CD8-positive, alpha-beta memory T cell (primary cell): ENCODE data around the gene OR52K2. TPM values are rescaled to one million over a fixed set of nuclear protein-coding genes. Genes with fewer than 3 reads are reported as not detected.
A peak's percentile ranks its signal among the peaks of the same experiment; 100 is the strongest.

Experiments used
- CTCF ChIA-PET: fragments of 350-600 bp; sonication (Branson Sonifier 250); formaldehyde crosslinking; loops from one replicate; lab custom pipeline; 2021; ENCODE audit warnings: antibody characterized with exemption; lab: Charles Lee
- POLR2A ChIA-PET: fragments of 350-600 bp; sonication (Branson Sonifier 250); formaldehyde crosslinking; loops from one replicate; lab custom pipeline; 2021; ENCODE audit warnings: antibody characterized with exemption; lab: Charles Lee
- DNase-seq, 5 donors: peaks; one replicate each; pipeline versions ENCODE4 v3.0.0 to v3.0.0-alpha.2; 2020 to 2022; ENCODE audit warnings: mixed read lengths in 1 of 5
- H3K27ac ChIP-seq: one replicate; pipeline ENCODE4 v1.7.0; 2013; ENCODE audit warnings: low read depth, mild to moderate bottlenecking, low read length, moderate library complexity
- H3K27me3 ChIP-seq: 2 replicates; pipeline ENCODE4 v1.7.0; 2013; ENCODE audit warnings: low read length, mild to moderate bottlenecking; ENCODE audit not compliant: insufficient read depth, poor library complexity, severe bottlenecking
- H3K36me3 ChIP-seq: 2 replicates; pipeline ENCODE4 v1.7.0; 2013; ENCODE audit warnings: mild to moderate bottlenecking, low read length, moderate library complexity; ENCODE audit not compliant: insufficient read depth
- H3K4me1 ChIP-seq: 2 replicates; pipeline ENCODE4 v1.7.0; 2013; ENCODE audit warnings: mild to moderate bottlenecking, low read length, moderate library complexity; ENCODE audit not compliant: insufficient read depth
- H3K4me3 ChIP-seq: 2 replicates; pipeline ENCODE4 v1.7.0; 2013; ENCODE audit warnings: mild to moderate bottlenecking, low read length
- H3K9me3 ChIP-seq: 2 replicates; pipeline ENCODE4 v1.7.0; 2013; ENCODE audit warnings: mild to moderate bottlenecking, low read length
- H3K27ac Mint-ChIP-seq, 8 donors: one replicate each; pipeline ENCODE4 v1.8.0; 2020 to 2021; ENCODE audit warnings: mixed read lengths in 8 of 8, mild to moderate bottlenecking in 6 of 8, inconsistent platforms in 3 of 8, moderate library complexity in 3 of 8
- H3K27me3 Mint-ChIP-seq, 2 donors: one replicate each; pipeline ENCODE4 v1.8.0; 2020 to 2021; ENCODE audit warnings: mixed read lengths in 2 of 2, mild to moderate bottlenecking in 1 of 2, moderate library complexity in 1 of 2
- H3K36me3 Mint-ChIP-seq, 3 donors: one replicate each; pipeline ENCODE4 v1.8.0; 2020 to 2021; ENCODE audit warnings: mixed read lengths in 3 of 3, inconsistent platforms in 1 of 3, mild to moderate bottlenecking in 1 of 3
- H3K4me1 Mint-ChIP-seq, 3 donors: one replicate each; pipeline ENCODE4 v1.8.0; 2020 to 2021; ENCODE audit warnings: mixed read lengths in 3 of 3, inconsistent platforms in 1 of 3, mild to moderate bottlenecking in 1 of 3
- H3K4me3 Mint-ChIP-seq, 7 donors: one replicate each; pipeline ENCODE4 v1.8.0; 2020 to 2021; ENCODE audit warnings: mixed read lengths in 7 of 7, mild to moderate bottlenecking in 6 of 7, moderate library complexity in 4 of 7, inconsistent platforms in 2 of 7
- H3K9me3 Mint-ChIP-seq, 5 donors: one replicate each; pipeline ENCODE4 v1.8.0; 2020 to 2022; ENCODE audit warnings: mixed read lengths in 5 of 5, mild to moderate bottlenecking in 3 of 5, moderate library complexity in 2 of 5, inconsistent platforms in 1 of 5
- polyA plus RNA-seq: library from polyadenylated mRNA; unstranded; fragments of 300-500 nt; fragmentation: Illumina TruSeq; gene quantifications from one replicate; pipeline ENCODE4 v1.2.3, GENCODE V29; 2021
- total RNA-seq, 2 experiments: library from RNA; stranded (reverse); gene quantifications; one replicate each; pipeline ENCODE4 v1.2.3, GENCODE V29; 2021

Gene OR52K2
- total and polyA plus RNA-seq, 3 experiments from 2014 or later = not detected

DNA sequence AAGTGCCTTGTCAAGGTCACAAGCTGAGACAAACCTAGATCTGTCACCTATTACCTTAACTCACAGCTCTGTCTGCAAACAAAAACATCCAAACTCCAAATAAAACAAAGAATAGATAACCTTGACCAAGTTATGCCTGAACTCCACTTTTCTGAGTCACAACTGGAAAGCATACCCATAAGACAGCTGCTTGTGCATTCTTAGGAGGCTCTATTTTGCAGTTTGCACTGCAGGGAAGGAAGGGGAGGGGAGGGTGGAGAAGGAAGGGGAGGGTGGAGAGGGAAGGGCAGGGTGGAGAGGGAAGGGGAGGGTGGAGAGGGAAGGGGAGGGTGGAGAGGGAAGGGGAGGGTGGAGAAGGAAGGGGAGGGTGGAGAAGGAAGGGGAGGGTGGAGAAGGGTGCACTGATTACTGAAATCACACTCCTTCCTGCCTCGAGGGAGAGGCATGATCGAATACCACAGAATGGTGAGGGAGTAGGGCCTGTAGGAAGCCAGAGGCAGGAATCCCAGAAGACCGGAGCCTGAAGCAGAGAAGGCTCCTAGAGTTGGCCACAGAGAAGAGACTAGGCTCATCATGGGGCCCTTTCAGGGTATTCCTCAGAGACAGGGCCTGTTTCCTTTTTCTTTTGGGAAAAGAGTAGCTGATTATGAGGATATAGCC lies 5.7 kb upstream of the OR52K2 start:
- no peaks in the 10 kb centered on the region for H3K4me1 Mint-ChIP-seq
- no peaks in the 10 kb centered on the region for H3K9me3 ChIP-seq
- H3K36me3 Mint-ChIP-seq = no peaks in the 10 kb centered on the region
- DNase-seq = no peak
- H3K27ac ChIP-seq = no peak overlapping the region
- no peak overlapping the region for H3K4me3 Mint-ChIP-seq
- H3K9me3 Mint-ChIP-seq = peaks cover 0 to 2% (median 0%) of the 10 kb centered on the region in 5 donors
- H3K27me3 ChIP-seq = no peaks in the 10 kb centered on the region
- POLR2A ChIA-PET = no interaction called here
- CTCF ChIA-PET = no interaction called here
- no peaks in the 10 kb centered on the region for H3K4me1 ChIP-seq
- H3K4me3 ChIP-seq = no peak overlapping the region
- H3K36me3 ChIP-seq = no peaks in the 10 kb centered on the region
- no peak overlapping the region for H3K27ac Mint-ChIP-seq
- H3K27me3 Mint-ChIP-seq = peaks cover 2 to 9% of the 10 kb centered on the region in 2 donors

DNA sequence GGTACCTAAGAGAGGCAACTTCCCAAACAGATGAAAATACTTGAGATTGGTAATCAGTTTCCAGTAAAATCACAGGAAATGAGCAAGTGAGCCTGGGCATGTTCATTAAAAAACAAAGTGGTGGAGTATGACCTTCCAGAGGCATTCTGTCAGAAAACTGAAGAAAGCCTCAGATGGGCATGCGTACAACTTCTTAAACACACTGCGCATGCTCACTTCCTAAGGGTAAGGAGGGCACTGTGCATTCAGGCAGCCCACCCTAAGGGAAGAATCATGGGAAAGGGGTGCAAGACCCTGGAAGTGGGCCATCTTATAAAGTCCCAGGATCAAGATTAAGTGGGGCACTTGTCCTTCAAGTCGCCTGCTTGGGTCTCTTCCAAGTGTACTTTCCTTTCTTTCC lies 4.0 kb downstream of the OR52K2 start:
- no peak for DNase-seq
- no peaks in the 10 kb centered on the region for H3K4me1 ChIP-seq
- CTCF ChIA-PET = no interaction called here

DNA sequence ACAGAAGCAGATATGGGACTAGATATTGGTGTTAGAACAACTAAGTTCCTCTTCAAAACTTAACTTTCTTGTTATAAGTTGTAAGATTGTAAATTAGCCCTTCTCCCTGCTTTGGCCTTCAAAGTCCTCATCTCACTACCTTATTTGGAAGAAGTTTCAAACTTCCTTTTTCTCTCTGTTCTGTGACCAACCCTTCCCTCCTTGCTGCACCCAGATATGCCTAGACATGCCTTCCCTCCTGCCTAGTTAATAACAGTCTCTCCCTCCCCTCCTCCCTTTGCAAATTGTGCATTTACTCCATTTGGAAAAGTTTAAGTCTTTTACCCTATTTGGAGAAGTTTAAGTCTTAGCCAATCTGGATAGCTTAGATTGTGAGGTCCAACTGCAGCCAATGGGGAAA lies 4.9 kb downstream of the OR52K2 start:
- H3K27me3 Mint-ChIP-seq = peaks cover 15 to 38% of the 10 kb centered on the region in 2 donors
- no peak overlapping the region for H3K4me3 ChIP-seq
- no peaks in the 10 kb centered on the region for H3K9me3 ChIP-seq
- ChIA-PET CTCF (no interaction called here), POLR2A (no interaction called here)
- peaks cover 0 to 6% (median 0%) of the 10 kb centered on the region in 5 donors for H3K9me3 Mint-ChIP-seq
- H3K27ac Mint-ChIP-seq = peak overlapping the region in 1 of 8 donors; percentile 9
- H3K4me1 ChIP-seq = no peaks in the 10 kb centered on the region
- H3K36me3 Mint-ChIP-seq = no peaks in the 10 kb centered on the region
- H3K36me3 ChIP-seq = no peaks in the 10 kb centered on the region
- no peak overlapping the region for H3K4me3 Mint-ChIP-seq
- DNase-seq = no peak
- no peak overlapping the region for H3K27ac ChIP-seq
- H3K27me3 ChIP-seq = no peaks in the 10 kb centered on the region
- peaks cover 0 to 2% (median 0%) of the 10 kb centered on the region in 3 donors for H3K4me1 Mint-ChIP-seq

More for the DNA sequence above, 4.0 kb downstream of the OR52K2 start:
- Mint-ChIP-seq H3K36me3 (no peaks in the 10 kb centered on the region), H3K4me1 (no peaks in the 10 kb centered on the region), H3K9me3 (peaks cover 0 to 6% (median 0%) of the 10 kb centered on the region in 5 donors), H3K4me3 (no peak overlapping the region), H3K27ac (no peak overlapping the region), H3K27me3 (peaks cover 14 to 36% of the 10 kb centered on the region in 2 donors)
- Histone ChIP-seq H3K9me3 (no peaks in the 10 kb centered on the region), H3K4me3 (no peak overlapping the region), H3K27me3 (no peaks in the 10 kb centered on the region), H3K36me3 (no peaks in the 10 kb centered on the region), H3K27ac (no peak overlapping the region)
- POLR2A ChIA-PET = no interaction called here

DNA sequence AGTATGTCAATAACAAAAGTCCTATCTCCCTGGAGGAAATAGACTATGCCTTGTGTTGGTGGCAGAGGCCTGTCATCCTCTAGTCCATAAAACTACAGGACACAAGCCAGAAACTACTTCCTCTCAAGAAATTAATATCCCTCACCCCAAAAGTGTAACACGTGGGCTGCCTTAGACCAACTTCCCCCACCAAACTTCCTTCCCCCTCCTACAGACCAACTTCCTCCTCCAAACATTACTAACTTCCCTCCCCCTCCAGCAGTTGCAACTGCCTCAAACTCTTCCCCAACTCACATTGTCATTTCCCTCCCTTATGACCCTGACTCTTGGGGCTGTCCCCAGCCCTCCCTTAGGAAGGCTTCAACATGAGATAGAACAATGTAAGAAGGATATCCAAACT lies 6.3 kb downstream of the OR52K2 start:
- CTCF ChIA-PET = no interaction called here
- Histone ChIP-seq H3K27ac (no peak overlapping the region), H3K4me3 (no peak overlapping the region), H3K27me3 (no peaks in the 10 kb centered on the region), H3K9me3 (no peaks in the 10 kb centered on the region), H3K36me3 (no peaks in the 10 kb centered on the region), H3K4me1 (no peaks in the 10 kb centered on the region)
- Mint-ChIP-seq H3K27ac (no peak overlapping the region), H3K27me3 (peaks cover 15 to 40% of the 10 kb centered on the region in 2 donors), H3K4me3 (no peak overlapping the region), H3K9me3 (peaks cover 0 to 6% (median 0%) of the 10 kb centered on the region in 5 donors), H3K4me1 (peaks cover 0 to 8% (median 3%) of the 10 kb centered on the region in 3 donors), H3K36me3 (no peaks in the 10 kb centered on the region)
- DNase-seq = no peak
- POLR2A ChIA-PET = no interaction called here

- no peak for DNase-seq
- Mint-ChIP-seq H3K4me1 (peaks cover 0 to 8% (median 3%) of the 10 kb centered on the region in 3 donors), H3K9me3 (peaks cover 0 to 8% (median 0%) of the 10 kb centered on the region in 5 donors), H3K36me3 (no peaks in the 10 kb centered on the region), H3K4me3 (peak overlapping the region in 1 of 7 donors; percentile 60), H3K27ac (no peak overlapping the region), H3K27me3 (peaks cover 10 to 29% of the 10 kb centered on the region in 2 donors)
- H3K9me3 ChIP-seq = no peaks in the 10 kb centered on the region
- no peak overlapping the region for H3K27ac ChIP-seq
- H3K27me3 ChIP-seq = no peaks in the 10 kb centered on the region
- no peak overlapping the region for H3K4me3 ChIP-seq
- ChIA-PET CTCF (no interaction called here), POLR2A (no interaction called here)
- H3K4me1 ChIP-seq = no peaks in the 10 kb centered on the region
- H3K36me3 ChIP-seq = no peaks in the 10 kb centered on the region
Measured at GRCh38 chr11:4459500-4459899, 10.4 kb downstream of the OR52K2 start.

DNA sequence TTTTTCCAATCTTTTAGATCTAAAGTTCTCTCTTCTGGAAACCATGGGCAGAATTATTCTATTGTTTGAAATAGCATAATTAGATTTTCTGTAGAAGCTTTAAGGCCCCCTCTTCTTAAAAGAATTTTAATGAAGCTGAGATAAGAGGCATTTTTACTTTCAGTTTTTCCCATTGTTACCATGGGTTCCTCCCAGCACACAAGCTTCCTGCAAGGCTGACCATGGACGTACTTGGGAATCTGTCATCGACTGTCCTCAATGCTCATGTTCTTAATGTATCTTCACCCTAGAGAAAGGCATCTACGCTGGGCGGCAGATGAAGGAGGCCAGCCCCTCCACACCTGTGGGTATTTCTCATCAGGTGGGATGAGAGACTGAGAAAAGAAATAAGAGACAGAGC lies 11.1 kb downstream of the OR52K2 start:
- ChIA-PET POLR2A (no interaction called here), CTCF (no interaction called here)
- H3K4me1 ChIP-seq = no peaks in the 10 kb centered on the region
- Mint-ChIP-seq H3K9me3 (peaks cover 0 to 8% (median 0%) of the 10 kb centered on the region in 5 donors), H3K36me3 (no peaks in the 10 kb centered on the region), H3K27ac (peak overlapping the region in 1 of 8 donors; percentile 37), H3K27me3 (peaks cover 9 to 25% of the 10 kb centered on the region in 2 donors), H3K4me3 (no peak overlapping the region), H3K4me1 (peaks cover 0 to 8% (median 3%) of the 10 kb centered on the region in 3 donors)
- no peaks in the 10 kb centered on the region for H3K27me3 ChIP-seq
- no peaks in the 10 kb centered on the region for H3K36me3 ChIP-seq
- H3K27ac ChIP-seq = no peak overlapping the region
- no peak overlapping the region for H3K4me3 ChIP-seq
- no peak for DNase-seq
- H3K9me3 ChIP-seq = no peaks in the 10 kb centered on the region

DNA sequence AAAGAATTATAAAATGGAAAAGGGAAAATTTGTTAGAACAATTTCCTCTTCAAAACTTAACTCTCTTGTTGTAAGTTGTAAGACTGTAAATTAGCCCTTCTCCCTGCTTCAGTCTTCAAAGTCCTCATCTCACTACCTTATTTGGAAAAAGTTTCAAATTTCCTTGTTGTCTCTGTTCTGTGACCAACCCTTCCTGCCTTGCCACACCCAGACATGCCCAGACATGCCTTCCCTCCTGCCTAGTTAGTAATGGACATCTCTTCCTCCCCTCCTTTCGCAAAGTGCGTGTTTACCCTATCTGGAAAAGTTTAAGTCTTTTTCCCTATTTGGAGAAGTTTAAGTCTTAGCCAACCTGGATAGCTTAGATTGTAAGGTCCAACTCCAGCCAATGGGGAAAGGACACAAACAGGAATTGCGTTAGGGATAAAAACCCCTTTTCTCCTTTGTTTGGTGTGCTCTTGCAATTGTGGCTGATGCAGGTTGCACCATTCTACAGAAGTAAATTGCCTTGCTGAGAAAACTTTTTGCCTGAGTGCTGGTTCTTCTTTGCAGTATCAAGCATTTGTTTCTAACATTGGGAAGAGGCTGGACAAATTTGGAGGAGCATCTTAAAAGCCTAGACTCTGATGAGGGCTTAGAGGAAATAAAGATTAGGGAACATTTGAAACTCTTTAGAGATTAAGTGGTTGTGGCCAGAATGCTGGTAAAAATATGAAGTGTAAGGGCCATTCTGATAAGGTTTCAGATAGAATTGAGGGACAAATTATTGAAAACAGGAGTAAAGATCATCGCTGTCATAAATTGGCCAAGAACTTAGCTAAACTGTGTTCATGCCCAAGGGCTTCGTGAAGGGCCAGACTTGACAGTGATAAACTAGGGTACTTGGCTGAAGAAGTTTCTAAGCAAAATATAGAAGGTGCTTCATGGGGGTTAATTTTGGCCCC lies 15.4 kb downstream of the OR52K2 start:
- POLR2A ChIA-PET = no interaction called here
- Histone ChIP-seq H3K4me1 (no peaks in the 10 kb centered on the region), H3K27ac (no peak overlapping the region), H3K36me3 (no peaks in the 10 kb centered on the region), H3K4me3 (no peak overlapping the region), H3K9me3 (no peaks in the 10 kb centered on the region), H3K27me3 (no peaks in the 10 kb centered on the region)
- DNase-seq = no peak
- H3K4me3 Mint-ChIP-seq = no peak overlapping the region
- CTCF ChIA-PET = no interaction called here
- peaks cover 3 to 14% of the 10 kb centered on the region in 2 donors for H3K27me3 Mint-ChIP-seq
- no peaks in the 10 kb centered on the region for H3K36me3 Mint-ChIP-seq
- no peak overlapping the region for H3K27ac Mint-ChIP-seq
- H3K9me3 Mint-ChIP-seq = peaks cover 0 to 6% (median 0%) of the 10 kb centered on the region in 5 donors
- H3K4me1 Mint-ChIP-seq = peaks cover 0 to 3% (median 3%) of the 10 kb centered on the region in 3 donors

GRCh38 chr11:4465407-4465806 lies 16.3 kb downstream of the OR52K2 start:
- H3K27ac Mint-ChIP-seq = no peak overlapping the region
- ChIA-PET CTCF (no interaction called here), POLR2A (no interaction called here)
- H3K4me3 Mint-ChIP-seq = no peak overlapping the region
- peaks cover 3 to 24% of the 10 kb centered on the region in 2 donors for H3K27me3 Mint-ChIP-seq
- H3K36me3 Mint-ChIP-seq = no peaks in the 10 kb centered on the region
- H3K4me1 ChIP-seq = no peaks in the 10 kb centered on the region
- DNase-seq = no peak
- H3K4me3 ChIP-seq = no peak overlapping the region
- H3K36me3 ChIP-seq = no peaks in the 10 kb centered on the region
- no peaks in the 10 kb centered on the region for H3K9me3 ChIP-seq
- H3K27me3 ChIP-seq = no peaks in the 10 kb centered on the region
- no peaks in the 10 kb centered on the region for H3K4me1 Mint-ChIP-seq
- H3K9me3 Mint-ChIP-seq = peaks cover 0 to 6% (median 0%) of the 10 kb centered on the region in 5 donors
- H3K27ac ChIP-seq = no peak overlapping the region
